ENCODE results near the gene PLXNB3. TPM values are rescaled to one million over a fixed set of nuclear protein-coding genes. Genes with fewer than 3 reads are reported as not detected.

The PLXNB3 gene
- total and polyA plus RNA-seq, 4 donors: 0.11 to 0.69 (median 0.46) TPM

- Histone ChIP-seq H3K27me3 (ENCODE audit: control insufficient read depth in 4 of 4, insufficient read depth in 4 of 4, low read length in 3 of 4) (no peaks in the 10 kb centered on the region), H3K36me3 (ENCODE audit: control insufficient read depth in 4 of 4, insufficient read depth in 3 of 4, low read depth in 1 of 4, low read length in 3 of 4) (peaks cover 3 to 31% (median 17%) of the 10 kb centered on the region in 4 donors), H3K27ac (ENCODE audit: low read depth in 1 of 2, low read length in 2 of 2) (no peak overlapping the region), H3K4me3 (ENCODE audit: low read depth in 1 of 3, low read length in 3 of 3) (no peak overlapping the region), H3K9me3 (ENCODE audit: control insufficient read depth in 4 of 4, low read length in 3 of 4) (no peaks in the 10 kb centered on the region), H3K9ac (ENCODE audit: low read depth in 1 of 2, low read length in 2 of 2) (no peak overlapping the region), H3K4me1 (ENCODE audit: control insufficient read depth in 4 of 4, insufficient read depth in 4 of 4, low read length in 3 of 4) (peaks cover 2 to 15% (median 7%) of the 10 kb centered on the region in 4 donors)
- 63% methylated on average over 2 of the region's 2 CpGs for WGBS
- TF ChIP-seq EGR1 (IDR thresholded peaks at IDR 0.05; ENCODE audit: low read depth in 2 of 2) (no peak), REST (IDR thresholded peaks at IDR 0.05) (no peak), CTCF (IDR thresholded peaks at IDR 0.05; ENCODE audit: low read depth, low read length, missing input control) (no peak), NR2F2 (IDR thresholded peaks at IDR 0.05) (no peak), SP1 (IDR thresholded peaks at IDR 0.05) (no peak), TAF1 (conservative IDR thresholded peaks at IDR 0.05) (no peak), ATF3 (IDR thresholded peaks at IDR 0.05) (no peak), JUND (IDR thresholded peaks at IDR 0.05) (no peak), HNF4A (conservative IDR thresholded peaks at IDR 0.05) (no peak), FOXA1 (IDR thresholded peaks at IDR 0.05) (no peak), YY1 (IDR thresholded peaks at IDR 0.05) (no peak), RAD21 (IDR thresholded peaks at IDR 0.05) (no peak), MAX (IDR thresholded peaks at IDR 0.05) (no peak), HNF4G (IDR thresholded peaks at IDR 0.05) (no peak), RXRA (IDR thresholded peaks at IDR 0.05) (no peak), GABPA (IDR thresholded peaks at IDR 0.05 in 1 of 2, conservative IDR thresholded peaks at IDR 0.05 in 1 of 2) (no peak), ZBTB33 (IDR thresholded peaks at IDR 0.05) (no peak)
- DNase-seq (ENCODE audit: low spot score): no peak
These were observed 44.3 kb upstream of the PLXNB3 start for GRCh38 chrX:153719701-153720100.
